GM13977 (cell line): ENCODE results near the gene DENND4A.

Experiments
- DNase-seq: peaks from one replicate; pipeline ENCODE4 v3.0.0; 2012; ENCODE audit warnings: low spot score
- in situ Hi-C: fragments of 300-500 bp; cut with MboI; formaldehyde crosslinking; loops from one replicate; pipeline ENCODE4 v1.12.0; 2022; ENCODE audit warnings: low sequenced_read_pairs, low pct_unique_long_range_greater_than_20kb, mixed read lengths, inconsistent platforms; ENCODE audit not compliant: unreplicated experiment
- TF ChIP-seq, protein P1 (sequence below): IDR thresholded peaks from 2 replicates; pipeline ENCODE4 v1.5.1; 2012; ENCODE audit warnings: mild to moderate bottlenecking, control low read depth; ENCODE audit not compliant: insufficient read depth; ENCODE audit errors: extremely low read depth, missing control alignments

The DENND4A gene

DNA sequence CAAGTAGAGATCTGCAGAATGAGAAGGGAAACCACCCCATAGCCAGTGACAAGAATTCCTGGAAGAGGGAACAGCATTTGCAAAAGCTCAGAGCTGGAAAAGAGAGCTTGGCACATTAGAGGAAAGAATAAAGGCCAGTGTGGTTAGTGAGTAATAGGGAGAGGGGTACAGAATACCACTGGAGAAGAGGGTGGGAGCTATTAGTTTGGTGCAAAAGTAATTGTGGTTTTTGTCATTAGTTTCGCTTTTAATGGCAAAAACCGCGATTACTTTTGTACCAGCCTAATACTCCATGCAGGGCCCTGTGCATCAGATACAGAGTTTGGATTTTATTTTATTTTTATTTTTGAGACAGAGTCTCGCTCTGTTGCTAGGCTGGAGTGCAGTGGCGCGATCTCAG, 160.6 kb downstream of the DENND4A start:
- DNase-seq: no peak
- TF ChIP-seq, protein P1, sequence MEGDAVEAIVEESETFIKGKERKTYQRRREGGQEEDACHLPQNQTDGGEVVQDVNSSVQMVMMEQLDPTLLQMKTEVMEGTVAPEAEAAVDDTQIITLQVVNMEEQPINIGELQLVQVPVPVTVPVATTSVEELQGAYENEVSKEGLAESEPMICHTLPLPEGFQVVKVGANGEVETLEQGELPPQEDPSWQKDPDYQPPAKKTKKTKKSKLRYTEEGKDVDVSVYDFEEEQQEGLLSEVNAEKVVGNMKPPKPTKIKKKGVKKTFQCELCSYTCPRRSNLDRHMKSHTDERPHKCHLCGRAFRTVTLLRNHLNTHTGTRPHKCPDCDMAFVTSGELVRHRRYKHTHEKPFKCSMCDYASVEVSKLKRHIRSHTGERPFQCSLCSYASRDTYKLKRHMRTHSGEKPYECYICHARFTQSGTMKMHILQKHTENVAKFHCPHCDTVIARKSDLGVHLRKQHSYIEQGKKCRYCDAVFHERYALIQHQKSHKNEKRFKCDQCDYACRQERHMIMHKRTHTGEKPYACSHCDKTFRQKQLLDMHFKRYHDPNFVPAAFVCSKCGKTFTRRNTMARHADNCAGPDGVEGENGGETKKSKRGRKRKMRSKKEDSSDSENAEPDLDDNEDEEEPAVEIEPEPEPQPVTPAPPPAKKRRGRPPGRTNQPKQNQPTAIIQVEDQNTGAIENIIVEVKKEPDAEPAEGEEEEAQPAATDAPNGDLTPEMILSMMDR: no peak
- in situ Hi-C loops: loop anchor here (10.0 kb wide), 1 partner anchor 223 kb away; no protein-coding TSS in a partner anchor

DNA sequence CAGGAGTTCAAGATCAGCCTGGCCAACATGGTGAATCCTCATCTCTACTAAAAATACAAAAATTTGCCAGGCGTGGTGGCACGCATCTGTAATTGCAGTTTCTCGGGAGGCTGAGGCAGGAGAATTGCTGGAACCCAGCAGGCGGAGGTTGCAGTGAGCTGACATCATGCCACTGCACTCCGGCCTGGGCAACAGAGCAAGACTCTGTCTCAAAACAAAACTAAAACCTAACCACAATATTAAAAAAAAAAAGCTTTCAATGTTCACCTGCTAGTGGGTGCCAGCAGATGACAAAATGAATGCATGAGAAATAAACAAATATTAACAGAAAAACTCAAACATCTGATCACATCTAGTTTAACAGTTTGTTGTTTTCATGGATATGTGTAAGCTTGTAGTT, 161.3 kb downstream of the DENND4A start:
- in situ Hi-C loops: loop anchor here (10.0 kb wide), 1 partner anchor 224 kb away; no protein-coding TSS in a partner anchor
- TF ChIP-seq, protein P1: no peak
- DNase-seq: no peak

DNA sequence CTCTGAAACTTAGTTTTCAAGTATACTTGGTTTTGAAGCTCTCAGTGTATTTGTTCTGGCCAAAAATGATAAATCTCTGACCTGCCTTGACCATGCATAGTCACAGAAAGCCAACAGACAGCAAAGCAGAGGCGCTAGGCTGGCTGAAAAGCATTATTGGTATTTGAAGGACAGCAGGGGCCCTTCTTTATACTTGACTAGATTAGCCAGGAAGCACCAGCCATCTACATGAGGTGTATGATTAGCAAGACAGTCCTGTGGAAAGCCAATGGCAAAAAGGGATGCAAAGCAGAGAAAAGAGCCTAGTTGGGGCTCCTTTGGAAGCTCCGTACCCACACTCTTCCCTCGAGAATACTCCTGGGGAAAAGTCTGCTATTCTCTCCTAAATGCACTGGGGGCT, 162.5 kb downstream of the DENND4A start:
- in situ Hi-C loops: no loop called here
- TF ChIP-seq, protein P1: no peak
- no peak for DNase-seq

DNA sequence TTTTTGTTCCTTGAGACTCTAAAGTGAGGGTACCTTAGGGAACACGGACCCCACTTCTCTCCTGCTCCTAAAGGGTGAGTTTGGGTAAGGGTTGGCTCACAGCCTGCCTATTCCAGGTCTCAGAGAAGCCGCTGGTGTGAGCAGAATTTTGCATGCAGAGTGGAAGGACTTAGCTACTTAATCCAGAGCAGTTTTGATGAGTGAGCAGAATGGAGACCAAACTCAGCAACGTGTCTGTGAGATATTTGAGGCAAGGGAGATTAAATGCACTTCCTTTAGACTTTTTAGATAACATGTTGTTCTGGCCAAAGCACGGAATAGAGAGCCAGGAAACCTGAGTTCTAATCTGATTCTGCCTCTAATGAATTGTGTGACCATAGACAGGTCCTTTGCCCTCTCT, 165.2 kb downstream of the DENND4A start:
- in situ Hi-C loops: no loop called here

DNA sequence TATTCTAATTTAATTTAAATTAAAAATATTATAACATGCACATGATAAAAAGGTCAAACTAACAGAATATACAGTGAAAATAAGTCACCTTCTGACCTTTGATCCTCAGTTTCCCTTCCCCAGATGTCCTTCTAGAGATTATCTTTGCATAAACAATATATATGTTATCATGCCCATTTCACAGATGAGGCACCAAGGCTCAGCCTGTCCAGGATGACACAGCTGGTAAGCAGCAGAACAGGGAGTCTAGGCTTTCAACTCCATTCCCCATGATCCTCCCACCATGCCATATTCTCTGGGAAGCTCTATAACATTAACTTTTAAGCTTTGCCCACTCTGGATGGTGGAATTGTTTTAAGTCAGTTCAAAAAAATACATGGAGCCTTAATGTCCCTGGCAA, 169.0 kb downstream of the DENND4A start:
- in situ Hi-C loops: no loop called here
- DNase-seq: no peak
- TF ChIP-seq, protein P1: no peak

More for the DNA sequence above, 165.2 kb downstream of the DENND4A start:
- TF ChIP-seq, protein P1: no peak
- no peak for DNase-seq

DNA sequence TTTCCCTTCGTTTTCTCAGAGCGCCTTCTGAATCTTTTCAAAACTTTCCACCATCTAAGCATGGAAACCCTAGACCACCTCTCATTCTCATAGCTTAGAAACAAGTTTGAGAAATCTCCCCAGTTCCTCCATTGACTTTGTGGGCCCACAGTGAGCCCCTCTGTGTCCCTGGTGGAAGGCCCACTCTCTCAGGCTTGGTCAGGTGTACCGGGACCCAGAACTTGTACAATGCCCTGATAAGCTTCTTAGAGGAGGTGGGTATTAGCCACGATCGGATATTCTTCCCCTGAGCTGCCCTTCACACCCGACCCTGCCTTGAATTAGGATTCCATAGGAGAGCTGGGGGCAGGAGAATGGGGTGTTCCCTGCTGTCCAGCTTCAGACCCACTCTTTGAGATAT, 170.5 kb downstream of the DENND4A start, which contains the start of gene SLC24A1:
TSS of gene SLC24A1 (plus strand) at position 301 of the 400 bp plus-strand sequence. CDS start 2,143 bp downstream, outside the sequence.
- in situ Hi-C loops: no loop called here
- TF ChIP-seq, protein P1: no peak
- no peak for DNase-seq
